RWPE2 (cell line): Measurements from ENCODE around the gene SLC25A48.

Experiments used
- ATAC-seq: fragments of 200-7000 bp; cut with Tn5 transposase; 3 replicates; pipeline ENCODE4 v1.9.1; 2021; ENCODE audit warnings: low read depth
- DNase-seq: peaks from one replicate; pipeline ENCODE4 v3.0.0-alpha.2; 2020; ENCODE audit warnings: low spot score
- H3K27ac ChIP-seq: fragments of 450-650 bp; 2 replicates; pipeline ENCODE4 v1.5.1; 2017; ENCODE audit warnings: mild to moderate bottlenecking; ENCODE audit not compliant: poor library complexity, severe bottlenecking
- H3K27me3 ChIP-seq: fragments of 250-450 bp; sonication (Bioruptor Pico); 2 replicates; pipeline ENCODE4 v1.5.1; 2021; ENCODE audit warnings: mild to moderate bottlenecking, moderate library complexity; ENCODE audit not compliant: insufficient read depth, poor library complexity, severe bottlenecking
- H3K36me3 ChIP-seq: fragments of 250-450 bp; sonication (Bioruptor Pico); 2 replicates; pipeline ENCODE4 v1.5.1; 2020; ENCODE audit warnings: low read depth, mild to moderate bottlenecking, moderate library complexity
- H3K4me1 ChIP-seq: fragments of 250-450 bp; sonication (Bioruptor Pico); 2 replicates; pipeline ENCODE4 v1.5.1; 2021; ENCODE audit warnings: mild to moderate bottlenecking, moderate library complexity; ENCODE audit not compliant: insufficient read depth, poor library complexity, severe bottlenecking
- H3K4me3 ChIP-seq: fragments of 250-450 bp; sonication (Bioruptor Pico); 2 replicates; pipeline ENCODE4 v1.5.1; 2021; ENCODE audit warnings: mild to moderate bottlenecking, moderate library complexity; ENCODE audit not compliant: severe bottlenecking
- H3K9me3 ChIP-seq: fragments of 250-450 bp; sonication (Bioruptor Pico); 2 replicates; pipeline ENCODE4 v1.5.1; 2021; ENCODE audit warnings: mild to moderate bottlenecking, moderate library complexity; ENCODE audit not compliant: severe bottlenecking
- TF ChIP-seq, protein P1 (sequence below): fragments of 450-650 bp; IDR thresholded peaks from one replicate; pipeline ENCODE4 v1.5.1; 2017; ENCODE audit warnings: mild to moderate bottlenecking, moderate library complexity; ENCODE audit not compliant: poor library complexity, severe bottlenecking

SLC25A48 gene

DNA sequence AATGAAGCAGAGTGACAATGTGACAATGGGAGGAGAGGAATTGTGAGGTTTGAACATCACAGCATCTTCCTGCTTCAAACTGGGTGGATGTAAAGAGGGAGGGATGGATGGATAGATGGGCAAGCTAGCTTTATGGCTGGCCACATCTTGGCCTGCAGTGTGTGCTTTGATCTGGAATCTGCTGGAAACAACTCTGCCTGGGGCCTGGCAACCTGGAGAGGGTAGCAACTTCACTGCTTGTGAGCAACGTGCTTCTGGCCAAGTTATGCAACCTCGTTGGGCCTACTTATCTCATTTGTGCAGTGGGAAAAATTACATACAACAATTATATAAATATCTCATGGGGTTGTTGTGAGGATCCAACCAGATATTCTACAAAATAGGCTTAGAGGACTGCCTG, 55.8 kb downstream of the SLC25A48 start:
- ATAC-seq: no peak
- H3K27ac ChIP-seq: no peak overlapping the region
- no peak for DNase-seq
- no peaks in the 10 kb centered on the region for H3K4me1 ChIP-seq
- no peaks in the 10 kb centered on the region for H3K27me3 ChIP-seq
- H3K9me3 ChIP-seq: no peaks in the 10 kb centered on the region
- H3K36me3 ChIP-seq: no peaks in the 10 kb centered on the region
- no peak overlapping the region for H3K4me3 ChIP-seq
- TF ChIP-seq, protein P1, sequence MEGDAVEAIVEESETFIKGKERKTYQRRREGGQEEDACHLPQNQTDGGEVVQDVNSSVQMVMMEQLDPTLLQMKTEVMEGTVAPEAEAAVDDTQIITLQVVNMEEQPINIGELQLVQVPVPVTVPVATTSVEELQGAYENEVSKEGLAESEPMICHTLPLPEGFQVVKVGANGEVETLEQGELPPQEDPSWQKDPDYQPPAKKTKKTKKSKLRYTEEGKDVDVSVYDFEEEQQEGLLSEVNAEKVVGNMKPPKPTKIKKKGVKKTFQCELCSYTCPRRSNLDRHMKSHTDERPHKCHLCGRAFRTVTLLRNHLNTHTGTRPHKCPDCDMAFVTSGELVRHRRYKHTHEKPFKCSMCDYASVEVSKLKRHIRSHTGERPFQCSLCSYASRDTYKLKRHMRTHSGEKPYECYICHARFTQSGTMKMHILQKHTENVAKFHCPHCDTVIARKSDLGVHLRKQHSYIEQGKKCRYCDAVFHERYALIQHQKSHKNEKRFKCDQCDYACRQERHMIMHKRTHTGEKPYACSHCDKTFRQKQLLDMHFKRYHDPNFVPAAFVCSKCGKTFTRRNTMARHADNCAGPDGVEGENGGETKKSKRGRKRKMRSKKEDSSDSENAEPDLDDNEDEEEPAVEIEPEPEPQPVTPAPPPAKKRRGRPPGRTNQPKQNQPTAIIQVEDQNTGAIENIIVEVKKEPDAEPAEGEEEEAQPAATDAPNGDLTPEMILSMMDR: no peak

DNA sequence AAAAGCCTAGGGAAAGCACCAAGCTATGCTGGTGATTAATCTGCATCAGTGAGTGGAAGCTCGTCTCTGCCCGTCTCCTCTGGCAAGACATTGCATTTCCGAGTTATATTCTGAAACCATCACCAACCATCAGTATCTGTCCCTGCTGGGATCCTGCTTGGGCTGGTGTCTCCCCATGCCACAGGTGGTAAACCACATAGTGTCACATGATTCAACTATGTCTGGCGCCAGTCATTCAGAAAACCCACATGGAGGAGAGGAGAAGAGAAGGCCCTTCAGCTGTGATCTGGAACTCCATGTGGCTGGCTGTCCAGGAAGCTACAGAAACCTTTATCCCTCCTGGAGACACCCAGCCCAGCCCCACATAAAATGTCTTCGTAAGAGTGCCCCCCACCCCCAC, 56.4 kb downstream of the SLC25A48 start:
- H3K4me1 ChIP-seq: no peaks in the 10 kb centered on the region
- TF ChIP-seq, protein P1: no peak
- no peaks in the 10 kb centered on the region for H3K9me3 ChIP-seq
- no peaks in the 10 kb centered on the region for H3K27me3 ChIP-seq
- DNase-seq (no peak), ATAC-seq (no peak)
- H3K4me3 ChIP-seq: no peak overlapping the region
- H3K36me3 ChIP-seq: no peaks in the 10 kb centered on the region
- H3K27ac ChIP-seq: no peak overlapping the region

DNA sequence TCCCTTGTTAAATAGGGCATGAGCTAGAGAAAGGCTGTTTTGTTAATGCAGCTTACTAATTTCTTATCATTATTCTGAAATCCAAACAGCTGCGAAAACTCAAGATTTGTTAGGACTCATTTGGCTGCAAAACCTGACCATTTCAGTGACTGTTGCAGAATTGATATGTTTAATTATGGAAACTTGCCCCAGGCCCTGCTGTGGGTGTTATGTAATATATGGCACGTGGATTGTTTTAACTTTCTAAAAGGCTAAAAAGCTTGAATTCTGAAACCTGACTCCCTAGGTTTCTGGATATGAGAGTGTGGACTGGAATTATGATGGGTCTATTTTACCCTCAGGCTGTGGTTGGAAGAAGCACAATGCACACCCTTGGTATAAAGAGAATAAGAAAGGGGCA, 56.8 kb downstream of the SLC25A48 start:
- Histone ChIP-seq H3K4me3 (no peak overlapping the region), H3K27me3 (no peaks in the 10 kb centered on the region), H3K27ac (no peak overlapping the region), H3K36me3 (no peaks in the 10 kb centered on the region), H3K4me1 (no peaks in the 10 kb centered on the region), H3K9me3 (no peaks in the 10 kb centered on the region)
- TF ChIP-seq, protein P1: no peak
- DNase-seq: no peak
- no peak for ATAC-seq

DNA sequence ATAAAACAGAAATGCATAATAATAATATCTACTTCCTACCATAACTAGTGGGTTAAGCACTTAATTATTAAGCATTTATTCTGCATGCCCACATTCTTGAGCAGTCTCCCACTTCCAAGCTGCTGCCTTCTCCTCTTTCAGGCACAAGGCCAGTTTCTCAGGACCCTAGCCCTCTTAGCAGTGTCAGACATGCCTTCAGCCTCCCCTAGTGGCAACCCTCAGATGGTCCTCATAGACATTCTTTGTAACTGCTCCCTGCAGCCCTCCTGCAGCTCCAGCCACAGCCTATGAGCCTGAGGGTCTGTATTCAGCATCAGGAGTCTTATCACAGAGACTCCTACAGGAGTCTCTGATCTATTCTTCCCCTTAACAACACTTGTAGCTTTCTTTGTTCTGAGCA, 57.3 kb downstream of the SLC25A48 start:
- H3K4me3 ChIP-seq: no peak overlapping the region
- H3K4me1 ChIP-seq: no peaks in the 10 kb centered on the region
- ATAC-seq (no peak), DNase-seq (no peak)
- TF ChIP-seq, protein P1: no peak
- no peaks in the 10 kb centered on the region for H3K36me3 ChIP-seq
- H3K9me3 ChIP-seq: no peaks in the 10 kb centered on the region
- H3K27ac ChIP-seq: no peak overlapping the region
- H3K27me3 ChIP-seq: no peaks in the 10 kb centered on the region

DNA sequence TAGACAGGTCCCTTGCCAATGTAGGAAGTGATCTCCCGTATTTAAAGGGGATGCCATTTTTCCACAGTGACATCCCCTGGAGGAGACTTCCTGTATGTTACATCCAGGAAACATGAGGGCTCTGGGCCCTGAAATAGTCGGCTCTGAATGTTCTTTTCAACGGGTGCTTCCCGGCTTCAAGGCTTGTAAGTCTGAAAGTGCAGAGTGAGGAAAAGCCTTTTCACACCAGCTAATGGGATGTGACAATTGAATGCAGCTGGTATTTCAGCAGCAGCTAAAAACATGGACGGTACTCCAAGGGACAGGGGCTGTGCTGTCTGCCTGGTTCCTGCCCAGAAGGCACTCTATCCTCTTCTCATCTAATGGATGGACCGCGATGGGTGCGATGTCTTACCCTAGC, 59.8 kb downstream of the SLC25A48 start:
- TF ChIP-seq, protein P1: no peak
- H3K4me1 ChIP-seq: no peaks in the 10 kb centered on the region
- DNase-seq (no peak), ATAC-seq (no peak)
- H3K27me3 ChIP-seq: peaks cover 8% of the 10 kb centered on the region
- H3K27ac ChIP-seq: no peak overlapping the region
- no peaks in the 10 kb centered on the region for H3K9me3 ChIP-seq
- H3K36me3 ChIP-seq: no peaks in the 10 kb centered on the region
- H3K4me3 ChIP-seq: no peak overlapping the region
